ENCODE data around the gene SNCAIP. TPM values are rescaled to one million over a fixed set of nuclear protein-coding genes. Genes with fewer than 3 reads are reported as not detected.

SNCAIP gene
- total RNA-seq, 1 donor from 2014 or later: 4.4 TPM

DNA sequence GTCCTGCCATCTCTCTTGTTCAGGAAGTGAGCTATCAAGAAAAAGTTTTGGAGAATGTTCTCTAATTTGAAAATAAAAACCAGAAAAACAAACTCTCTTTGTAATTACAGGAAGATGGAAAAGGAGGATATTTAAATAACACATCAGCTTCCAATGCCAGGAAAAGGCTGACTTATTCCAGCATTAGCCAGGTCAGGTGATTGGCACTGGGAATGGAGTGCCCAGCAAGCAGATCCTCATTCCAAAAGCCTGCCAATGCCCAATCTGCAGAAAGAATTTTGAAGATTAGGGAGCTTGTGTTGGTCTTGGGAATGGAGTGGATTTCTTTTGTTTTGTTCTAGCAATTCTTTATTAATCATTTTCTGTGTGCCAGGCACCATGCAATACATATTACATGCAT lies 196.6 kb downstream of the SNCAIP start:
- Histone ChIP-seq H3K9me3 (no peaks in the 10 kb centered on the region), H3K4me1 (no peaks in the 10 kb centered on the region), H3K27me3 (ENCODE audit: low read depth) (no peaks in the 10 kb centered on the region), H3K36me3 (no peaks in the 10 kb centered on the region), H3K27ac (no peak overlapping the region), H3K4me3 (no peak overlapping the region)
- intact Hi-C loops (cut with DNase I): loop anchor here (10.0 kb wide), 1 partner anchor 856 kb away; no protein-coding TSS in a partner anchor
- TF ChIP-seq, protein P1, sequence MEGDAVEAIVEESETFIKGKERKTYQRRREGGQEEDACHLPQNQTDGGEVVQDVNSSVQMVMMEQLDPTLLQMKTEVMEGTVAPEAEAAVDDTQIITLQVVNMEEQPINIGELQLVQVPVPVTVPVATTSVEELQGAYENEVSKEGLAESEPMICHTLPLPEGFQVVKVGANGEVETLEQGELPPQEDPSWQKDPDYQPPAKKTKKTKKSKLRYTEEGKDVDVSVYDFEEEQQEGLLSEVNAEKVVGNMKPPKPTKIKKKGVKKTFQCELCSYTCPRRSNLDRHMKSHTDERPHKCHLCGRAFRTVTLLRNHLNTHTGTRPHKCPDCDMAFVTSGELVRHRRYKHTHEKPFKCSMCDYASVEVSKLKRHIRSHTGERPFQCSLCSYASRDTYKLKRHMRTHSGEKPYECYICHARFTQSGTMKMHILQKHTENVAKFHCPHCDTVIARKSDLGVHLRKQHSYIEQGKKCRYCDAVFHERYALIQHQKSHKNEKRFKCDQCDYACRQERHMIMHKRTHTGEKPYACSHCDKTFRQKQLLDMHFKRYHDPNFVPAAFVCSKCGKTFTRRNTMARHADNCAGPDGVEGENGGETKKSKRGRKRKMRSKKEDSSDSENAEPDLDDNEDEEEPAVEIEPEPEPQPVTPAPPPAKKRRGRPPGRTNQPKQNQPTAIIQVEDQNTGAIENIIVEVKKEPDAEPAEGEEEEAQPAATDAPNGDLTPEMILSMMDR (IDR thresholded peaks at IDR 0.05): no peak
- DNase-seq: no peak
- ATAC-seq: no peak

Other genes with a start within 250 kb of the SNCAIP start
- gene LOX, start 234.0 kb upstream of the SNCAIP start, total RNA-seq: 16.2 TPM
- 2.2 TPM for gene ZNF474, start 182.7 kb upstream of the SNCAIP start, total RNA-seq

Measured in lower lobe of right lung (tissue), 2 donors.